H1 (cell line): ENCODE results near the gene ZNF614.

Experiments
- TAF7 ChIP-seq: optimal IDR thresholded peaks from 2 replicates; pipeline ENCODE3; 2011; ENCODE audit warnings: low read depth, mild to moderate bottlenecking, inconsistent platforms, low read length, moderate library complexity, borderline replicate concordance
- TF ChIP-seq, protein P1 (sequence below), 3 experiments: IDR thresholded peaks; 1 replicate in 2 of 3; 2 replicates in 1 of 3; pipeline versions ENCODE4 v1.5.1 to v1.6.1; 2011; ENCODE audit warnings: low read length in 3 of 3, mild to moderate bottlenecking in 3 of 3, inconsistent platforms in 2 of 3, low read depth in 1 of 3, moderate library complexity in 1 of 3; ENCODE audit not compliant: insufficient read depth in 1 of 3; ENCODE audit errors: control extremely low read depth in 1 of 3

DNA sequence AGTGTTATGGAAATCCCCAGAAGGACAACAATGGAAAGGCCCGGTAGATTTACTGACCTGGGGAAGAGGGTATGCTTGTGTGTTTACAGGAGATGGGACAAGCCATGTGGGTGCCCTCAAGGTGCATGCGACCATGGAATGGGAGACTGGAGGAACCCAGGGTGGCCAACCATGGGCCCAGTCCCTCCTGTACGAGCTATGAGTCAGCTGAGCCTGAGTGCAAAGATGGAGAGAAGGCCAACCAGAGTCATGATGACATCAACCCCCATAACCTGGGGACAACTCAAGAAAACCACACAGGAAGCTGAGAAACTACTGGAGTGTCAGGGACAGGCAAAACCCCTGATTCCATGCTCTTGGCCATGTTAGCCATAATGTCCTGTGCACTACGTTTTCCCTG lies 49.3 kb downstream of the ZNF614 start:
- TF ChIP-seq TAF7, result no peak
- TF ChIP-seq, protein P1, sequence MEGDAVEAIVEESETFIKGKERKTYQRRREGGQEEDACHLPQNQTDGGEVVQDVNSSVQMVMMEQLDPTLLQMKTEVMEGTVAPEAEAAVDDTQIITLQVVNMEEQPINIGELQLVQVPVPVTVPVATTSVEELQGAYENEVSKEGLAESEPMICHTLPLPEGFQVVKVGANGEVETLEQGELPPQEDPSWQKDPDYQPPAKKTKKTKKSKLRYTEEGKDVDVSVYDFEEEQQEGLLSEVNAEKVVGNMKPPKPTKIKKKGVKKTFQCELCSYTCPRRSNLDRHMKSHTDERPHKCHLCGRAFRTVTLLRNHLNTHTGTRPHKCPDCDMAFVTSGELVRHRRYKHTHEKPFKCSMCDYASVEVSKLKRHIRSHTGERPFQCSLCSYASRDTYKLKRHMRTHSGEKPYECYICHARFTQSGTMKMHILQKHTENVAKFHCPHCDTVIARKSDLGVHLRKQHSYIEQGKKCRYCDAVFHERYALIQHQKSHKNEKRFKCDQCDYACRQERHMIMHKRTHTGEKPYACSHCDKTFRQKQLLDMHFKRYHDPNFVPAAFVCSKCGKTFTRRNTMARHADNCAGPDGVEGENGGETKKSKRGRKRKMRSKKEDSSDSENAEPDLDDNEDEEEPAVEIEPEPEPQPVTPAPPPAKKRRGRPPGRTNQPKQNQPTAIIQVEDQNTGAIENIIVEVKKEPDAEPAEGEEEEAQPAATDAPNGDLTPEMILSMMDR (IDR thresholded peaks at IDR 0.05; ENCODE audit: control extremely low read depth in 1 of 3, insufficient read depth in 1 of 3, low read depth in 1 of 3, low read length in 3 of 3), result no peak
